GM23248 (cell line): ENCODE measurements around the gene ZNF343. TPM values are rescaled to one million over a fixed set of nuclear protein-coding genes. Genes with fewer than 3 reads are reported as not detected.

ENCODE experiments used
- DNase-seq: peaks from one replicate; pipeline ENCODE4 v3.0.0-alpha.2; 2015
- H2AFZ ChIP-seq: fragments of 200-600 bp; sonication (generic); 2 replicates; pipeline ENCODE4 v1.6.1; 2016; ENCODE audit warnings: antibody characterized with exemption
- H3F3A ChIP-seq: fragments of 200-600 bp; sonication (generic); 2 replicates; pipeline ENCODE4 v1.6.1; 2016; ENCODE audit warnings: mild to moderate bottlenecking, antibody characterized with exemption, mixed run types; ENCODE audit not compliant: insufficient read depth
- H3K27ac ChIP-seq: fragments of 200-600 bp; sonication (generic); 2 replicates; pipeline ENCODE4 v1.5.1; 2016; ENCODE audit warnings: mild to moderate bottlenecking
- H3K27me3 ChIP-seq: fragments of 200-600 bp; sonication (generic); replicated peaks from 2 replicates; pipeline ENCODE4 v1.6.1; 2016; ENCODE audit warnings: mild to moderate bottlenecking; ENCODE audit not compliant: insufficient read depth
- H3K36me3 ChIP-seq: fragments of 200-600 bp; sonication (generic); 2 replicates; pipeline ENCODE4 v1.6.1; 2016; ENCODE audit warnings: low read depth, mild to moderate bottlenecking
- H3K4me1 ChIP-seq: fragments of 200-600 bp; sonication (generic); 2 replicates; pipeline ENCODE4 v1.6.1; 2016; ENCODE audit warnings: mild to moderate bottlenecking; ENCODE audit not compliant: insufficient read depth
- H3K4me2 ChIP-seq: fragments of 200-600 bp; sonication (generic); one replicate; pipeline ENCODE4 v1.6.1; 2016; ENCODE audit warnings: mild to moderate bottlenecking; ENCODE audit not compliant: unreplicated experiment
- H3K4me3 ChIP-seq: fragments of 200-600 bp; sonication (generic); 2 replicates; pipeline ENCODE4 v1.5.1; 2016; ENCODE audit warnings: mild to moderate bottlenecking
- H3K79me2 ChIP-seq: fragments of 200-600 bp; sonication (generic); 2 replicates; pipeline ENCODE4 v1.6.1; 2016; ENCODE audit warnings: mild to moderate bottlenecking; ENCODE audit not compliant: insufficient read depth
- H3K9ac ChIP-seq: fragments of 200-600 bp; sonication (generic); 2 replicates; pipeline ENCODE4 v1.6.1; 2016; ENCODE audit warnings: mild to moderate bottlenecking
- H3K9me2 ChIP-seq: fragments of 200-600 bp; sonication (generic); 2 replicates; pipeline ENCODE4 v1.6.1; 2016; ENCODE audit warnings: mixed run types, mild to moderate bottlenecking, moderate library complexity; ENCODE audit not compliant: insufficient read depth
- H3K9me3 ChIP-seq: fragments of 200-600 bp; sonication (generic); one replicate; pipeline ENCODE4 v1.6.1; 2017; ENCODE audit warnings: low read depth
- H4K20me1 ChIP-seq: fragments of 200-600 bp; sonication (generic); 2 replicates; pipeline ENCODE4 v1.6.0; 2016; ENCODE audit not compliant: insufficient read depth
- EZH2 ChIP-seq: fragments of 200-600 bp; sonication (generic); IDR thresholded peaks from 2 replicates; pipeline ENCODE4 v1.6.1; 2018; ENCODE audit warnings: antibody characterized with exemption, mild to moderate bottlenecking; ENCODE audit not compliant: insufficient read depth, poor library complexity, severe bottlenecking
- EZH2phosphoT487 ChIP-seq: fragments of 200-600 bp; sonication (generic); IDR thresholded peaks from 2 replicates; pipeline ENCODE4 v1.6.1; 2018; ENCODE audit warnings: antibody characterized with exemption, moderate library complexity, mild to moderate bottlenecking, low read depth; ENCODE audit not compliant: insufficient read depth
- WGBS, 2 experiments: methylation state at CpG; one replicate each; pipeline ENCODE4 v1.1.6; 2015 to 2017; ENCODE audit warnings: low lambda C conversion rate in 2 of 2, low coverage in 1 of 2; ENCODE audit errors: missing lambda C conversion rate in 2 of 2; 5-methylcytosine and 5-hydroxymethylcytosine counted together
- in situ Hi-C: fragments of 300-500 bp; cut with MboI; formaldehyde crosslinking; loops from 2 replicates; pipeline ENCODE4 v1.15.0; 2020
- polyA plus RNA-seq: library from polyadenylated mRNA; unstranded; fragments of >200 nt; fragmentation: Nextera tagmentation; extraction: Ambion mirVana; gene quantifications from 2 replicates; pipeline ENCODE4 v1.2.1, GENCODE V29; 2016
- total RNA-seq: library from RNA; depleted of rRNA; stranded (reverse); fragments of >200 nt; shearing (Covaris generic); gene quantifications from 2 replicates; pipeline ENCODE4 v1.2.3, GENCODE V29; 2014

Gene ZNF343
- total and polyA plus RNA-seq, 2 experiments from 2014 or later, result 8.1 to 11.0 TPM

DNA sequence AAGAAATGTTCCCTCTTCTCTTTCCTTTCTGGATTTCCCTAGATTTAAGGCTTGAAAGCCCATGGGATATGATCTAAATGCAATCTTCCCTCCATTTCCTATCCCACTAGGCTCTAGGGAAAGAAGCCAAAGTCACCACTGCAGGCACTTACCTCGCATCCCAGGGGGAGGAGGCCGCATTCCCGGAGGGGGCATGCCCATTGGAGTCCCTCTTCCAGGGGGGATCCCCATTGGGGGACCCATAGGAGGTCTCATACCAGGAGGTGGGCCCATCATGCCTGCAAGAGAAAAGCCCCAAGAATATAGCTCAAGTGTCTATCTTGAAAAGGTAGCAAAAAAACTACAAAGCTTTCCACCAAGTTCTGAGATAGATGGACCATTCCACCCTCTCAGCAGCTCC is 46.2 kb downstream of the ZNF343 start:
- no peaks in the 10 kb centered on the region for H3K27me3 ChIP-seq
- no peaks in the 10 kb centered on the region for H3K4me1 ChIP-seq
- no peak overlapping the region for H2AFZ ChIP-seq
- H3K36me3 ChIP-seq, result peaks cover 82% of the 10 kb centered on the region
- no peak overlapping the region for H3K4me2 ChIP-seq
- DNase-seq, result no peak
- no peaks in the 10 kb centered on the region for H3K9me3 ChIP-seq
- no peak for TF ChIP-seq EZH2phosphoT487
- TF ChIP-seq EZH2, result no peak
- H4K20me1 ChIP-seq, result peaks cover 9% of the 10 kb centered on the region; the same call in 1 of the 2 replicates
- in situ Hi-C loops, result loop anchor here (10.0 kb wide), 1 partner anchor 258 kb away; no protein-coding TSS in a partner anchor
- peaks cover 53% of the 10 kb centered on the region for H3K79me2 ChIP-seq
- H3K4me3 ChIP-seq, result no peak overlapping the region
- H3K27ac ChIP-seq, result no peak overlapping the region
- no peak overlapping the region for H3K9ac ChIP-seq
- peaks cover 77% of the 10 kb centered on the region for H3F3A ChIP-seq
- 81 to 92% methylated on average over 3 of the region's 3 CpGs for WGBS, 2 experiments
- no peaks in the 10 kb centered on the region for H3K9me2 ChIP-seq

DNA sequence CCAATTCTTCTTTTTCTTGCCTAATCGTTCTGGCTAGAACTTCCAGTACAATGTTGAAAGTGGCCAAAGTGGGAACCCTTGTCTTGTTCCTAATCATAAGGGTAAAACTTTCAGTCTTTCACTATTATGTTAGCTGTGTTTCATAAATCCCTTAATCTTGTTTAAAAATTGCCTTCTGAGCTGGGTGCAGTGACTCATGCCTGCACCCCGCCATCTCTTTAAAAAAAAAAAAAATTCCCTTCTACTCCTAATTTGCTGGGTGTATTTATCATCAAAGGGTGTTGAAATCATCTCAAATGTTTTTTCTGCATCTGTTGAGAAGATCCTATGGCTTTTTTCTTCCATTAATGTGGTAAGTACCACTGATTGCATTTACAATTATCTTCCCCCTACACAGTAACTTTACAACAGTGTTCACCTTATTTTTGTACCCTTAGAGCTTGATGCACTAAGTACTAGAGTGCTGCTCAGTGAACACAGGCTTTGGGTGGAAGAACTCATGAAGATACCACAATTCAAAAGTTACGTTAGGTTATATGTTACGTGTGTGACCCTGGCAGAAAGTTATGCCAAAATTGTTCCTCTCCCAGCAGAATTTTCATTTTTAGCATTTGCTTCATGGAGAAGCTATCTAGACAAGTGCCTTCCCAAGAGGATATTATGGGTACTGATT is 47.8 kb downstream of the ZNF343 start:
- in situ Hi-C loops, result loop anchor here (10.0 kb wide), 1 partner anchor 256 kb away; no protein-coding TSS in a partner anchor
- DNase-seq, result peak; percentile 7
- no peak overlapping the region for H3K4me2 ChIP-seq
- H3K9ac ChIP-seq, result no peak overlapping the region
- no peaks in the 10 kb centered on the region for H4K20me1 ChIP-seq
- no peaks in the 10 kb centered on the region for H3K27me3 ChIP-seq
- no peaks in the 10 kb centered on the region for H3K4me1 ChIP-seq
- H3K9me3 ChIP-seq, result no peaks in the 10 kb centered on the region
- WGBS, 2 experiments, result 94 to 95% methylated on average over 4 of the region's 4 CpGs
- no peak overlapping the region for H3K4me3 ChIP-seq
- no peak overlapping the region for H3K27ac ChIP-seq
- H3K36me3 ChIP-seq, result peaks cover 66% of the 10 kb centered on the region
- H2AFZ ChIP-seq, result no peak overlapping the region
- TF ChIP-seq EZH2phosphoT487, result no peak
- no peak for TF ChIP-seq EZH2
- peaks cover 37% of the 10 kb centered on the region for H3K79me2 ChIP-seq
- H3K9me2 ChIP-seq, result no peaks in the 10 kb centered on the region
- H3F3A ChIP-seq, result peaks cover 81% of the 10 kb centered on the region

DNA sequence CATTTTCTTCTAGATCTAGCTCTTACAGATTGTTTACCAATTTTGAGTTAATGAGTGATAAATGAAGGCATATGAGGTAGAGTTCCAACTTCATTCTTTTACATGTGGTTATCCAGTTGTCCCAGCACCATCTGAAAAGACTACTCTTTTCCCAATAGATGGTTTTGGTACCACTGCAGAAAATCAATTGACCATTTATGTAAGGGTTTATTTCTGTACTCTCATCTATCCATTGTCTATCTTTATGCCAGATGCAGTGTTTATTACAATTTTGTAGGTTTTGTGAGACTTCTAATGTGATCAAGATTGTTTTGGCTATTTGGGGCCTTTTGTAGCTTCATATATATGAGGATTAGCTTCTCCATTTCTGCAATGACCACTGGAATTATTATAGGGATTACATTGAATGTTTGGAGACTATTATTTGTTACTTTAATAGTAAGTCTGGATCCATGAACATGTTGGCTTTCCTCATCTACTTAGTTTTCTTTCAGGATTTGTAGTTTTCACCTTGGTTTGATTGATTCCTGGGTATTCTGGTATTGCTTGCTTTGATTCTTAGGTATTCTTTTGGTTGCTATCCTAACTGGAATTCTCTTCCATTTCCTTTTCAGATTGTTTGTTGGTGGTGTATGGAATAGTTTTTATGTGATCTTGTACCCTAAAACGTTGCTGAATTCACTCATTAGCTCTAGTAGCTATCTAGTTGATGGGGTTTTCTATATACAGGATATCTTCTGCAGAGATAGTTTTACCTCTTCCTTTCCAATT is 48.5 kb downstream of the ZNF343 start:
- no peak overlapping the region for H3K9ac ChIP-seq
- peaks cover 77% of the 10 kb centered on the region for H3F3A ChIP-seq
- no peaks in the 10 kb centered on the region for H3K9me3 ChIP-seq
- H3K36me3 ChIP-seq, result peaks cover 59% of the 10 kb centered on the region
- H3K9me2 ChIP-seq, result no peaks in the 10 kb centered on the region
- H2AFZ ChIP-seq, result no peak overlapping the region
- H3K4me1 ChIP-seq, result no peaks in the 10 kb centered on the region
- TF ChIP-seq EZH2phosphoT487, result no peak
- WGBS, 2 experiments, result 95 to 100% methylated on average over 1 of the region's 1 CpG
- no peak overlapping the region for H3K4me2 ChIP-seq
- H4K20me1 ChIP-seq, result no peaks in the 10 kb centered on the region
- H3K79me2 ChIP-seq, result peaks cover 30% of the 10 kb centered on the region
- no peak overlapping the region for H3K4me3 ChIP-seq
- in situ Hi-C loops, result loop anchor here (10.0 kb wide), 2 partner anchors 255 to 495 kb away; no protein-coding TSS in a partner anchor
- H3K27me3 ChIP-seq, result no peaks in the 10 kb centered on the region
- no peak overlapping the region for H3K27ac ChIP-seq
- DNase-seq, result no peak

DNA sequence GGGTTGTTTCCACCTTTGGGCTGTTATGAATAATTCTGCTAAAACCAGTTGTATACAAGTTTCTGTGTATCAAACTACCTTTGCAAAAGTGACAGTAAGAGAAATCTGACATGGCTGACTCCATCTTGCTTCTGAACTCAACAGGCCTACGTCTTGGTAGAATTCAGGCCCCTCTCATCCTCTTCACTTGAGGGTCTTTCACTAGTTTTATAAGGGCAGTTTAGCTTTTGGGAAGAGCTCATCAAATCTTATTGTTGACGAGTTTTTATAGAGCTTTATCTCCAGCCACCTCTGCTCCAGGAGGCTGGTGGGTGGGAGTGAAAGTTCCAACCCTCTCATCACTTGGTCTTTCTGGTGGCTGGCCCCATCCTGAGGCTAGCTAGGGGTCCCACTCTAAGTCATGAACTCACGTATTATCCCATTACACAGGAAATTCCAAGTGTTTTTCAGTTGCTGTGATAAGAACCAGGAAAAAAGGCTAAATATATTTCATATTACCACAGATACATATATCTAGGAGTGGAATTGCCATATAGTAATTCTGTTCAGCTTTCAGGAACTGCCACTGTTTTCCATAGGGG is 49.7 kb downstream of the ZNF343 start:
- 84 to 88% methylated on average over 3 of the region's 3 CpGs for WGBS, 2 experiments
- H3K9me2 ChIP-seq, result no peaks in the 10 kb centered on the region
- in situ Hi-C loops, result loop anchor here (10.0 kb wide), 1 partner anchor 494 kb away; no protein-coding TSS in a partner anchor

More for the DNA sequence above, 49.7 kb downstream of the ZNF343 start:
- H2AFZ ChIP-seq, result no peak overlapping the region
- H3K4me1 ChIP-seq, result no peaks in the 10 kb centered on the region
- peaks cover 66% of the 10 kb centered on the region for H3F3A ChIP-seq
- peaks cover 47% of the 10 kb centered on the region for H3K36me3 ChIP-seq
- no peak for TF ChIP-seq EZH2
- TF ChIP-seq EZH2phosphoT487, result no peak
- DNase-seq, result no peak
- H3K4me2 ChIP-seq, result no peak overlapping the region
- no peak overlapping the region for H3K9ac ChIP-seq
- H3K27ac ChIP-seq, result no peak overlapping the region
- no peak overlapping the region for H3K4me3 ChIP-seq
- H3K79me2 ChIP-seq, result peaks cover 18% of the 10 kb centered on the region
- no peaks in the 10 kb centered on the region for H4K20me1 ChIP-seq
- no peaks in the 10 kb centered on the region for H3K27me3 ChIP-seq
- H3K9me3 ChIP-seq, result no peaks in the 10 kb centered on the region
